Astrocyte of the spinal cord (primary cell): Measurements from ENCODE around the gene ZP2.
"Not testable (repeated sequence)": the region's sequence is repeated elsewhere in the genome, so short reads cannot be mapped to it uniquely, and the experiment has no call there.

ENCODE experiments used
- DNase-seq: peaks from one replicate; pipeline ENCODE4 v3.0.0; 2011; ENCODE audit warnings: low read depth, low spot score
- H3K4me3 ChIP-seq: 2 replicates; pipeline ENCODE4 v1.5.1; 2011; ENCODE audit warnings: low read depth, mild to moderate bottlenecking, low read length, moderate library complexity
- CTCF ChIP-seq: IDR thresholded peaks from 2 replicates; pipeline ENCODE4 v1.5.1; 2012; ENCODE audit warnings: low read depth, mild to moderate bottlenecking, low read length, inconsistent platforms
- in situ Hi-C: cut with HindIII; loops from 2 replicates; pipeline ENCODE4 v1.10.0; 2017; ENCODE audit warnings: low sequenced_read_pairs

ZP2 gene

GRCh38 chr16:21211486-21211885, at the start of gene ZP2:
ZP2 (minus strand) TSS chr16:21211574; CDS start chr16:21211547, 27 bp downstream.
- no peak for TF ChIP-seq CTCF
- H3K4me3 ChIP-seq, result no peak within 1 kb of the TSS
- in situ Hi-C loops, result no loop called here

GRCh38 chr16:21257284-21257683, 45.9 kb upstream of the ZP2 start:
- H3K4me3 ChIP-seq, result no peak overlapping the region
- DNase-seq, result no peak
- in situ Hi-C loops, result no loop called here
- no peak for TF ChIP-seq CTCF

More at GRCh38 chr16:21211486-21211885, at the start of gene ZP2:
- no peak for DNase-seq

DNA sequence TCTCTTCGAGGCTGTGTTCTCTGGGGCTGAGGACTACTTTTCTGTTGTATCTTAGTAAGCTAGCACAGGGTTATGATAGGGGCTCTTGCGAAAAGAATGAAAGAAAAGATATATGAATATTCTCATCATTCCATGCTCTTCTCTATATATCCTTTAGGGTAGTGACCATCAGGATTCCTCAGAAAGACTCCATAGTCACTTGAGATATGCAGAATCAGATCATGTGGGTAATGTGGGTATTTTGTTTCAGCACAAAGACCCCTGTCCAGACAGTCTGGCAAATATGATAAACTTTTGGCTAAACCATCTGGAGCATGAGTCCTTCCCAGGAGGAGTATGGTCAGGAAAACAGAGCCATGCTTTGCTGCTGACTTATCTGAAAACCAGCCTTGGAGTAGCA, 45.3 kb upstream of the ZP2 start:
- in situ Hi-C loops, result no loop called here
- H3K4me3 ChIP-seq, result no peak overlapping the region
- no peak for TF ChIP-seq CTCF
- DNase-seq, result no peak

- H3K4me3 ChIP-seq, result no peak overlapping the region
- no peak for TF ChIP-seq CTCF
- DNase-seq, result no peak
- in situ Hi-C loops, result no loop called here
Observed at GRCh38 chr16:21253470-21253869, 42.1 kb upstream of the ZP2 start.

DNA sequence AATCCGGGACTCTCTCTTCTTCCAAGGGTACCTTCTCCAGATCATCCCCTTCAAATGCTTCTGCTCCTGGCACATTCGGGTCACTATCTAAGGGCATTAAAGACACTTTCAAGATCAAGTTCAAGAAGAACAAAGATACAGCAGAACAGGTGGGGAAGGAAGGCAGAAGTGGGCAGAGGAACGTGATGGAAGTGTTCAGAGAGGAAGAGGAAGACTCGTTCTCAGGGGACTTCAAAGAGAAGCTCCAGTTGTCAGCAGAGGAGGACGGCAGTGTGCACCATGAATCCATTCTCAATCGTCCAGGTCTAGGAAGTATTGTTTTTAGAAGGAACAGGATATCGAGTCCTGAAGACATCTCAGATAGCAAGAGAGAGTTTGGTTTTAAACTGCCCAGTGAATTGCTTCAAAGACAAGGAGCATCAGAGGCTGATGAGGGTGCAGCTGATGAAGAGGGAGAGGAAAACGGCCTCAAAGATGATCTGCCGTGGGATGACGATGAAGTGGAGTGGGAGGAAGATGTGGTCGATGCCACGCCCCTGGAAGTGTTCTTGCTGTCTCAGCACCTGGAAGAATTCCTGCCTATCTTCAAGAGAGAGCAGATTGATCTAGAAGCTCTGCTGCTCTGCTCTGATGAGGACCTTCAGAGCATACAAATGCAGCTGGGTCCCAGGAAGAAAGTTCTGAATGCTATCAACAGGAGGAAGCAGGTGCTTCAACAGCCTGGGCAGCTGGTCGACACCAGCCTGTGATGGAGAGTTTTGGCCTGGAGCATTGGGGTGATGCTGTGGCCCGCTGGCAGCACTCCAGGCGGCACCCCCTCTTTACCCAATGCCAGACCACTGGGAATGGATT, 38.9 kb upstream of the ZP2 start:
- no peak for TF ChIP-seq CTCF
- in situ Hi-C loops, result no loop called here
- no peak for DNase-seq

GRCh38 chr16:21248179-21248578, 36.8 kb upstream of the ZP2 start:
- H3K4me3 ChIP-seq, in situ Hi-C loops, DNase-seq: not testable (repeated sequence)

More for the DNA sequence above, 38.9 kb upstream of the ZP2 start:
- no peak overlapping the region for H3K4me3 ChIP-seq

DNA sequence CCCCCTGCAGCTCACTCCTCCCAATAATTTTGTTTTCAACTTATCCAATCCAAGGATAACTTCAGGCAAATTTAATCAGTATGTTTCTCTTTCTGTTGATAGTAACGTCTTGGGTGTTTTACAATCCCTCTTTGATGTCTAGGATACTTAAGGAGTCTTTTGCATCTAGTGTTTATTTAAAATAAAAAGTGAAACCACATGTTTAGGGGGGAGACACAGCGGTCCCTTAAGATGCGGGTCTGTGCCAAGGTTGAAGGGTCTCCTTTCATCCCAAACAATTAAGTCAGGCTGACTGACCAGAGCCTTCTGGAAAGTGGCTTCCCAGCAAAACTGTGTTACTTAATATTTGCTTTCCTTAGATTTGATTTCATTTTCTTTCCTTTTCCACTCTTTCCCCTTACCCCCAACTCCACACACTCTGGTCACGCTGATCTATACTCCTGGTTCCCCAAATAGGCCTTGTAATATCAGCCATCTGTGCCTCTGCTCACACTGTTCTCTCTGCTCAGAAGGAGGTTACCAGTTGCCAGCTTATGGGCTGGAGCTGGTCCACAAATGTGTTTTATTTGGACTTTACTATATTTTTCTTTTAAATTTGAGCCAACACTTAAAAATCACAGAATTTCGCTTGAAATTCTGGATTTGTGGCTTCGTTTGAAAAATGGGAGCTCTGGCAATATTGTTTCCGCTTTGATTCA, 33.3 kb upstream of the ZP2 start:
- TF ChIP-seq CTCF, result no peak
- DNase-seq, result no peak
- in situ Hi-C loops, result no loop called here
- H3K4me3 ChIP-seq, result no peak overlapping the region
